Measurements from ENCODE around the gene TRAK1.

The TRAK1 gene

GRCh38 chr3:42070089-42070488, 21.1 kb upstream of the TRAK1 start:
- no peak for DNase-seq

- DNase-seq = no peak
Observed at GRCh38 chr3:42070524-42070923, 20.6 kb upstream of the TRAK1 start.

GRCh38 chr3:42071904-42072812, 19.0 kb upstream of the TRAK1 start:
- peak; percentile 94 for DNase-seq

- DNase-seq = no peak
Observed at GRCh38 chr3:42072831-42073301, 18.3 kb upstream of the TRAK1 start.

- DNase-seq = no peak
Observed at GRCh38 chr3:42077785-42078184, 13.4 kb upstream of the TRAK1 start.

GRCh38 chr3:42078677-42079076, 12.5 kb upstream of the TRAK1 start:
- no peak for DNase-seq

- no peak for DNase-seq
Observed at GRCh38 chr3:42079701-42080452, 11.3 kb upstream of the TRAK1 start.

GRCh38 chr3:42080453-42080872, 10.7 kb upstream of the TRAK1 start:
- no peak for DNase-seq

- DNase-seq = no peak
Observed at GRCh38 chr3:42081838-42082473, 9.2 kb upstream of the TRAK1 start.

GRCh38 chr3:42084586-42084985, 6.6 kb upstream of the TRAK1 start:
- no peak for DNase-seq

GRCh38 chr3:42085641-42086376, 5.3 kb upstream of the TRAK1 start:
- no peak for DNase-seq

GRCh38 chr3:42088803-42089530, 2.2 kb upstream of the TRAK1 start:
- DNase-seq = no peak

- DNase-seq = no peak
Observed at GRCh38 chr3:42092006-42092405, 849 bp downstream of the TRAK1 start.

- DNase-seq = no peak
Observed at GRCh38 chr3:42094128-42094527, 3.0 kb downstream of the TRAK1 start.

GRCh38 chr3:42094691-42095391, 3.7 kb downstream of the TRAK1 start:
- DNase-seq = no peak

GRCh38 chr3:42095540-42095939, 4.4 kb downstream of the TRAK1 start:
- DNase-seq = no peak

- no peak for DNase-seq
Observed at GRCh38 chr3:42096796-42097565, 5.8 kb downstream of the TRAK1 start.

GRCh38 chr3:42097566-42097946, 6.4 kb downstream of the TRAK1 start:
- DNase-seq = no peak

GRCh38 chr3:42098171-42098570, 7.0 kb downstream of the TRAK1 start:
- no peak for DNase-seq

GRCh38 chr3:42099020-42099765, 8.0 kb downstream of the TRAK1 start:
- DNase-seq = no peak

Data from GF-D8 (cell line).